OCI-LY1 (cell line): ENCODE results near the gene RHBDF1.

Experiments
- H2AFZ ChIP-seq: fragments of 200-600 bp; sonication (generic), shearing (Covaris generic); 2 replicates; pipeline ENCODE4 v1.6.0; 2014; ENCODE audit warnings: antibody characterized with exemption, mild to moderate bottlenecking, low read length
- H3F3A ChIP-seq: fragments of 200-600 bp; sonication (generic), shearing (Covaris generic); 2 replicates; pipeline ENCODE4 v1.6.0; 2014; ENCODE audit warnings: mild to moderate bottlenecking, antibody characterized with exemption, low read length, moderate library complexity; ENCODE audit not compliant: insufficient read depth
- H3K27ac ChIP-seq: fragments of 200-600 bp; sonication (generic); 2 replicates; pipeline ENCODE4 v1.5.1; 2014; ENCODE audit warnings: low read length, mixed run types, mild to moderate bottlenecking, low read depth; ENCODE audit not compliant: poor library complexity, severe bottlenecking
- H3K27me3 ChIP-seq: fragments of 200-600 bp; sonication (generic); 2 replicates; pipeline ENCODE4 v1.6.0; 2014; ENCODE audit warnings: antibody characterized with exemption, mild to moderate bottlenecking, low read length, moderate library complexity; ENCODE audit not compliant: insufficient read depth
- H3K36me3 ChIP-seq: fragments of 200-600 bp; sonication (generic); 2 replicates; pipeline ENCODE4 v1.6.1; 2014; ENCODE audit warnings: mild to moderate bottlenecking, antibody characterized with exemption, low read length, moderate library complexity, mixed read lengths; ENCODE audit not compliant: insufficient read depth
- H3K4me1 ChIP-seq: fragments of 200-600 bp; sonication (generic); 2 replicates; pipeline ENCODE4 v1.5.1; 2014; ENCODE audit warnings: mild to moderate bottlenecking, low read length, moderate library complexity; ENCODE audit not compliant: insufficient read depth, severe bottlenecking
- H3K4me2 ChIP-seq: fragments of 200-600 bp; sonication (generic), shearing (Covaris generic); 2 replicates; pipeline ENCODE4 v1.6.1; 2014; ENCODE audit warnings: low read length
- H3K4me3 ChIP-seq: fragments of 200-600 bp; sonication (generic); 2 replicates; pipeline ENCODE4 v1.5.1; 2014; ENCODE audit warnings: low read length, low read depth, mild to moderate bottlenecking, mixed read lengths; ENCODE audit not compliant: poor library complexity, severe bottlenecking
- H3K79me2 ChIP-seq: fragments of 200-600 bp; shearing (Covaris generic); 2 replicates; pipeline ENCODE4 v1.6.1; 2016; ENCODE audit warnings: mixed run types, low read length, mixed read lengths; ENCODE audit not compliant: insufficient read depth
- H3K9ac ChIP-seq: fragments of 200-600 bp; sonication (generic), shearing (Covaris generic); 2 replicates; pipeline ENCODE4 v1.6.1; 2014; ENCODE audit warnings: mild to moderate bottlenecking, low read length, mixed read lengths
- H3K9me2 ChIP-seq: fragments of 200-600 bp; sonication (generic), shearing (Covaris generic); 2 replicates; pipeline ENCODE4 v1.6.1; 2014; ENCODE audit warnings: low read depth, mild to moderate bottlenecking, low read length, mixed read lengths
- H3K9me3 ChIP-seq: fragments of 200-600 bp; shearing (Covaris generic); 2 replicates; pipeline ENCODE4 v1.6.1; 2014; ENCODE audit warnings: low read length, mixed read lengths
- H4K20me1 ChIP-seq: fragments of 200-600 bp; sonication (generic), shearing (Covaris generic); 2 replicates; pipeline ENCODE4 v1.6.0; 2016; ENCODE audit warnings: mild to moderate bottlenecking, low read length; ENCODE audit not compliant: insufficient read depth
- CTCF ChIP-seq: fragments of 200-600 bp; sonication (generic), shearing (Covaris generic); IDR thresholded peaks from 2 replicates; pipeline ENCODE4 v1.5.1; 2017; ENCODE audit warnings: mild to moderate bottlenecking, antibody characterized with exemption, low read length, moderate library complexity, mixed read lengths
- EZH2 ChIP-seq: fragments of 200-600 bp; sonication (generic), shearing (Covaris generic); IDR thresholded peaks from 2 replicates; pipeline ENCODE4 v1.8.0; 2017; ENCODE audit warnings: borderline replicate concordance, mixed run types, mild to moderate bottlenecking, antibody characterized with exemption, low read length, moderate library complexity, mixed read lengths

The RHBDF1 gene

GRCh38 chr16:83781-84615 lies 11.6 kb upstream of the RHBDF1 start:
- Histone ChIP-seq H3K79me2 (no peaks in the 10 kb centered on the region), H3K4me3 (no peak overlapping the region), H3F3A (no peaks in the 10 kb centered on the region), H2AFZ (no peak overlapping the region), H3K36me3 (peaks cover 46% of the 10 kb centered on the region), H3K4me1 (peaks cover 16% of the 10 kb centered on the region), H3K9me2 (no peaks in the 10 kb centered on the region), H3K27ac (peak overlapping the region; percentile 59), H4K20me1 (no peaks in the 10 kb centered on the region), H3K27me3 (no peaks in the 10 kb centered on the region), H3K9me3 (no peaks in the 10 kb centered on the region), H3K9ac (no peak overlapping the region), H3K4me2 (no peak overlapping the region)
- TF ChIP-seq EZH2 (no peak), CTCF (no peak)

GRCh38 chr16:83060-83603 lies 10.7 kb upstream of the RHBDF1 start:
- Histone ChIP-seq H4K20me1 (no peaks in the 10 kb centered on the region), H3K9me2 (no peaks in the 10 kb centered on the region), H3K79me2 (no peaks in the 10 kb centered on the region), H3K4me3 (no peak overlapping the region), H2AFZ (no peak overlapping the region), H3K27me3 (no peaks in the 10 kb centered on the region), H3K36me3 (peaks cover 39% of the 10 kb centered on the region), H3K9ac (no peak overlapping the region), H3K9me3 (no peaks in the 10 kb centered on the region), H3K4me1 (peaks cover 22% of the 10 kb centered on the region), H3K4me2 (no peak overlapping the region), H3K27ac (no peak overlapping the region), H3F3A (no peaks in the 10 kb centered on the region)
- TF ChIP-seq CTCF, result no peak
- TF ChIP-seq EZH2, result no peak

- peak overlapping the region; percentile 95 for H3K9ac ChIP-seq
- no peaks in the 10 kb centered on the region for H3K27me3 ChIP-seq
- TF ChIP-seq CTCF, result no peak
- TF ChIP-seq EZH2, result no peak
- H3K36me3 ChIP-seq, result peaks cover 10% of the 10 kb centered on the region; the same call in 1 of the 2 replicates
- H3K9me2 ChIP-seq, result no peaks in the 10 kb centered on the region
- H3K79me2 ChIP-seq, result no peaks in the 10 kb centered on the region
- H3K4me1 ChIP-seq, result peaks cover 26% of the 10 kb centered on the region
- H4K20me1 ChIP-seq, result no peaks in the 10 kb centered on the region
- peak overlapping the region; percentile 7 for H3K27ac ChIP-seq
- H2AFZ ChIP-seq, result no peak overlapping the region
- H3K4me3 ChIP-seq, result peak overlapping the region; percentile 93
- H3K4me2 ChIP-seq, result peak overlapping the region; percentile 86
- no peaks in the 10 kb centered on the region for H3K9me3 ChIP-seq
- no peaks in the 10 kb centered on the region for H3F3A ChIP-seq
These were observed 7.0 kb upstream of the RHBDF1 start for GRCh38 chr16:79151-80054.
